Measurements from ENCODE around the gene TRIAP1. TPM values are rescaled to one million over a fixed set of nuclear protein-coding genes. Genes with fewer than 3 reads are reported as not detected.

TRIAP1 gene
- total RNA-seq, 3 donors from 2014 or later = 60.7 to 68.9 (median 66.4) TPM

DNA sequence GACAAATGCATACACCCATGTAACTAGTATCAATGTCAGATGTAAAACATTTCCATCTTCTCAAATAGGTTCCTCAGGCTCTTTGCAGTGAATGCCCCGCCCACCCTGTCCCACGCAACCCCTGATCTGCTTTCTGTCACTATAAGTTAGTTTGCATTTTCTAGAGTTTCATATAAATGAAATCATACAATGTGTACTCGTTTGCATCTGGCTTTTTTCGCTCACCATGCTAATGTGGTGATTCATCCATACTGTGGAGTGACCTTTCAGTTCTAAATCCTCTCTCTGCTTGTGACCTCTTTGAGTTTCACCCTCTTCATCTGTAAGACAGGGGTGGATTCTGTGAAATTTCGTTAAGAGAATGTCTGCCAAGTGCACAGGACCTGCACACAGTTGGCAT lies 46.7 kb downstream of the TRIAP1 start:
- ATAC-seq (peak; percentile 23 to 61), DNase-seq (no peak)
- H3K4me1 Mint-ChIP-seq (ENCODE audit: low read depth) = no peaks in the 10 kb centered on the region
- no peaks in the 10 kb centered on the region for H3K36me3 Mint-ChIP-seq (ENCODE audit: insufficient read depth)
- H3K9me3 Mint-ChIP-seq = no peaks in the 10 kb centered on the region
- no peak overlapping the region for H3K4me3 Mint-ChIP-seq
- peaks cover 32% of the 10 kb centered on the region for H3K27me3 Mint-ChIP-seq (ENCODE audit: low read depth)

DNA sequence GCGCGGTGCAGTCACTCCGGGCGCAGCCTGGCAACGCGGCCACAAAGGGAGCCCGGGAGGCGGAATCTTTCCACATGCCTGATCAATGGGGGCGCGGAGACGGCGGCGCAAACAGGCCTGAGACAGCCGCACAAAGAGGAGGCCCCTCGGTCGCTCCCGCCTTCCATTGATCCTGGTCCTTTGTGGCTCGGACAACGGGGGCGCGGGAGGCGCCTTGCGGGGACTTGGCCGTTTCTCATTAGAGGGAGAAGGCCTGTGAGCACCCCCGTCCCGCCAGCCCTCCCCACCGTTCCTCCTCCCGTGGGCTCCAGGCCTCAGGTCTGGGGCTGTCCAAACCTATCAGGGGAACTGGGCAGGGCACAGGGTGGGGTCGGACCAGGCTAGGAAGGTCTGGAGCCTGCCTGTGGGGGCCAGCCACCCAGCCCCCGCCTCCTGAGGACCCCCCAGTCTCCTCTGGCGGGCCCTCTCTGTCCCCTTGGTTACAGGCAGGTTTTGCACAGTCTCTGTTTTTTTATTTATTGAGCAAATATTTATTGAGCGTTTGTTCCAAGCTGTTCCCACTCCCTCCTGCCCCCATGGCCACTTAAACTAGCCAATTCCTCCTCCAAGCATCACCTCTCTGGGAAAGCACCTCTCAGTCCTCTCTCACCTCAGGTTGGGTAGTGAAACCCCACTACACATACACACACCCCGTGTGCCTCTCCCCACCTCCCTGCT lies 48.2 kb downstream of the TRIAP1 start:
- H3K9me3 Mint-ChIP-seq = no peaks in the 10 kb centered on the region
- no peaks in the 10 kb centered on the region for H3K36me3 Mint-ChIP-seq (ENCODE audit: insufficient read depth)

DNA sequence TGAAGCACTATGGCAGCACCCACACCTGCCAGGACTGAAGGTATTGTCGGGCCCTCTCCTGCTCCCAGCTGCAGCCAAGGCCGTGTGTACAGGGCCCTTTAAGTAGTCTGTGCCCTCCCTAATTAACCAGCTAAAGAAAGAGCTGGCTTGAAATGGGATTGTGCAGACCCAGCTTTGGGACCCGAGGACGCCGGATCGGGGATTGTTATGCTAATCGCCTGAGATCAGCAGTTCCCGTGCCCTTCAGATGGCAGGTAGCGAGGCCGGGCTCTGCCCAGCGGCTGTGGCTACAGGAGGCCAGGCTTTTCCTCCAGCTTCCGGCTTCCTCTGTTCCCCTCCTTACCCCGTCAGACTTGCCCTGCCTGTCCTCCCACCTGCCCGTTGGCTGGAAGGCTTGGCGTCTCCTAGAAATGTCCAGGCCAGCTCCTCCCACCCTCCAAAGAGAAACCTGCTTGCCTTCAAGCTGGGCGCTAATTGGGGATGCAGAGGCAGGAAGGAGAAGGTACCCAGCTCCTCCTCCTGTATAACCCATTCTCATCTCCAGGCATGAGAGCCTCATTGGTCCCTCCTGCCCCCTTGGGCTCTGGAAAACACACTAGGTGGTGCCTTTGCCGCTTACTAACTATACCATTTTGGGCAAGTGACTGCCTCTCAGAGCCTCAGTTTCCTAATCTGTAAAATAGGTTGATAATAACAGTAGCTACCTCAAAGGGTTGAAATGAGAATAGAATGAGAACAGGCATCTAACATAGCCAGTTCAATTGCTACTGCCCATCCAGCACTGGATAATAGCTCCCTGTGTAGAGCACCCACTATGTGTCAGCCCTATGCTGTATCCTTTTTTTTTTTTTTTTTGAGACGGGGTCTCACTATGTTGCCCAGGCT lies 51.5 kb downstream of the TRIAP1 start:
- peaks cover 31% of the 10 kb centered on the region for H3K27me3 Mint-ChIP-seq (ENCODE audit: low read depth)
- H3K9me3 Mint-ChIP-seq = no peaks in the 10 kb centered on the region
- H3K4me1 Mint-ChIP-seq (ENCODE audit: low read depth) = no peaks in the 10 kb centered on the region
- ATAC-seq (no peak), DNase-seq (no peak)
- no peak overlapping the region for H3K4me3 Mint-ChIP-seq
- H3K36me3 Mint-ChIP-seq (ENCODE audit: insufficient read depth) = no peaks in the 10 kb centered on the region

More for the DNA sequence above, 48.2 kb downstream of the TRIAP1 start:
- H3K4me3 Mint-ChIP-seq = no peak overlapping the region
- H3K27me3 Mint-ChIP-seq (ENCODE audit: low read depth) = peaks cover 34% of the 10 kb centered on the region
- no peak for ATAC-seq
- no peaks in the 10 kb centered on the region for H3K4me1 Mint-ChIP-seq (ENCODE audit: low read depth)
- no peak for DNase-seq

Other genes starting within 250 kb of the TRIAP1 start
- gene RPLP0, start 245.3 kb downstream of the TRIAP1 start, total RNA-seq = 1,000 to 10,000 TPM; 4,185 to 4,369 (median 4,226) TPM
- 10 to 100 TPM; 49.2 to 54.0 (median 51.1) TPM for gene PXN, start 180.7 kb downstream of the TRIAP1 start, total RNA-seq
- gene RNU4-2, start 154.5 kb downstream of the TRIAP1 start, total RNA-seq = 1,000 to 10,000 TPM; 2,997 to 5,108 (median 5,011) TPM
- 1,000 to 10,000 TPM in 2 of 3 donors, 100 to 1,000 TPM in 1; 980 to 2,356 (median 1,498) TPM for gene RNU4-1, start 153.1 kb downstream of the TRIAP1 start, total RNA-seq
- gene SIRT4, start 144.1 kb downstream of the TRIAP1 start, total RNA-seq = 1 to 10 TPM; 1.3 to 1.8 (median 1.5) TPM
- gene PLA2G1B, start 118.6 kb downstream of the TRIAP1 start, total RNA-seq = 1 to 10 TPM in 2 of 3 donors, under 1 TPM in 1; 0.79 to 1.3 (median 1.1) TPM
- under 1 TPM; 0.16 to 0.41 (median 0.25) TPM for gene MSI1, start 77.2 kb downstream of the TRIAP1 start, total RNA-seq
- gene COX6A1, start 8.3 kb downstream of the TRIAP1 start, total RNA-seq = 100 to 1,000 TPM; 495 to 510 (median 508) TPM
- 10 to 100 TPM; 47.6 to 58.0 (median 55.1) TPM for gene GATC, start 60 bp upstream of the TRIAP1 start, total RNA-seq
- gene SRSF9, start 23.4 kb upstream of the TRIAP1 start, total RNA-seq = 100 to 1,000 TPM; 259 to 288 (median 272) TPM
- gene DYNLL1, start 49.7 kb upstream of the TRIAP1 start, total RNA-seq = 100 to 1,000 TPM; 243 to 252 (median 248) TPM
- gene COQ5, start 82.8 kb upstream of the TRIAP1 start, total RNA-seq = 10 to 100 TPM; 23.6 to 29.9 (median 26.4) TPM
- gene RNF10, start 88.0 kb upstream of the TRIAP1 start, total RNA-seq = 100 to 1,000 TPM; 152 to 169 (median 161) TPM
- 10 to 100 TPM; 81.6 to 93.0 (median 92.6) TPM for gene POP5, start 135.0 kb upstream of the TRIAP1 start, total RNA-seq
- under 1 TPM in 2 of 3 donors, not detected in 1; 0.18 to 0.26 TPM for gene CABP1, start 194.2 kb upstream of the TRIAP1 start, total RNA-seq
- 100 to 1,000 TPM; 153 to 172 (median 153) TPM for gene MLEC, start 240.8 kb upstream of the TRIAP1 start, total RNA-seq